GM12878 (cell line): ENCODE measurements around the gene KCNJ12. TPM values are rescaled to one million over a fixed set of nuclear protein-coding genes. Genes with fewer than 3 reads are reported as not detected.

Experiments used
- ATAC-seq: fragments of 200-7000 bp; cut with Tn5 transposase; 3 replicates; pipeline ENCODE4 v1.9.1; 2020; ENCODE audit warnings: mild to moderate bottlenecking, moderate library complexity
- BruUV-seq: library from RNA; stranded (reverse); fragments of 400-500 nt; replicated peaks from 2 replicates; lab custom pipeline; 2021; lab: Mats Ljungman, UMichigan
- CTCF ChIA-PET: fragments of 300-600 bp; sonication (Branson Sonifier 250); formaldehyde crosslinking; extraction: SDS; loops from one replicate; lab custom pipeline; 2021; ENCODE audit warnings: inconsistent platforms; lab: Yijun Ruan, JAX
- POLR2A ChIA-PET: fragments of 350-600 bp; formaldehyde crosslinking; extraction: SDS; loops from one replicate; lab custom pipeline; 2021; ENCODE audit warnings: inconsistent platforms; lab: Charles Lee
- RAD21 ChIA-PET: fragments of 300-600 bp; sonication (Branson Sonifier 250); formaldehyde crosslinking; loops from one replicate; lab custom pipeline; 2023; ENCODE audit warnings: antibody characterized with exemption; ENCODE audit not compliant: unreplicated experiment; lab: Charles Lee
- SMC1A ChIA-PET: fragments of 300-600 bp; sonication (Branson Sonifier 250); formaldehyde crosslinking; loops from one replicate; lab custom pipeline; 2023; ENCODE audit not compliant: unreplicated experiment, uncharacterized antibody; lab: Charles Lee
- DNase-seq: peaks from one replicate; pipeline ENCODE4 v3.0.0-alpha.2; 2011; ENCODE audit warnings: low read depth, low spot score
- FAIRE-seq: peaks from 3 replicates; lab custom pipeline; 2011; peaks lifted over from hg19 to GRCh38; lab: Jason Lieb, UNC
- H2AFZ ChIP-seq: 2 replicates; pipeline ENCODE4 v1.6.0; 2011; ENCODE audit warnings: low read depth, low read length, control low read depth; ENCODE audit not compliant: control insufficient read depth
- H3K27ac ChIP-seq: 2 replicates; pipeline ENCODE4 v1.5.1; 2011; ENCODE audit warnings: control low read depth; ENCODE audit not compliant: control insufficient read depth, insufficient read depth
- H3K27me3 ChIP-seq, 2 experiments: replicated peaks in 1 of 2; 2 replicates each; pipeline versions ENCODE4 v1.6.0 to v1.6.1; 2011; ENCODE audit warnings: low read length in 1 of 2; ENCODE audit not compliant: control insufficient read depth in 2 of 2, insufficient read depth in 2 of 2
- H3K36me3 ChIP-seq, 2 experiments: 2 replicates each; pipeline ENCODE4 v1.5.1; 2011; ENCODE audit warnings: low read length in 1 of 2; ENCODE audit not compliant: control insufficient read depth in 2 of 2, insufficient read depth in 2 of 2
- H3K4me1 ChIP-seq: 2 replicates; pipeline ENCODE4 v1.6.1; 2011; ENCODE audit warnings: mild to moderate bottlenecking, low read length, moderate library complexity, mixed read lengths; ENCODE audit not compliant: control insufficient read depth, insufficient read depth
- H3K4me2 ChIP-seq: 2 replicates; pipeline ENCODE4 v1.6.0; 2011; ENCODE audit warnings: control low read depth; ENCODE audit not compliant: control insufficient read depth, insufficient read depth
- H3K4me3 ChIP-seq: fragments of 200-600 bp; sonication (generic); 2 replicates; pipeline ENCODE4 v1.5.1; 2016
- H3K79me2 ChIP-seq: 2 replicates; pipeline ENCODE4 v1.6.0; 2011; ENCODE audit warnings: low read length; ENCODE audit not compliant: control insufficient read depth, insufficient read depth
- H3K9ac ChIP-seq: 2 replicates; pipeline ENCODE4 v1.8.0; 2011; ENCODE audit warnings: low read length, control low read depth, mixed read lengths; ENCODE audit not compliant: control insufficient read depth, insufficient read depth
- H3K9me3 ChIP-seq: replicated peaks from 3 replicates; pipeline ENCODE4 v1.5.1; 2011; ENCODE audit warnings: mild to moderate bottlenecking, low read length; ENCODE audit not compliant: control insufficient read depth, insufficient read depth
- H4K20me1 ChIP-seq: 2 replicates; pipeline ENCODE4 v1.6.0; 2011; ENCODE audit not compliant: control insufficient read depth, insufficient read depth
- BACH1 ChIP-seq: fragments of 450-650 bp; IDR thresholded peaks from 2 replicates; pipeline ENCODE4 v1.6.1; 2017; ENCODE audit warnings: mild to moderate bottlenecking, borderline replicate concordance
- CBX5 ChIP-seq: sonication (generic); IDR thresholded peaks from 2 replicates; pipeline ENCODE4 v1.6.1; 2016; ENCODE audit warnings: low read depth, moderate library complexity, mild to moderate bottlenecking, inconsistent platforms
- CEBPB ChIP-seq, 2 experiments: fragments of 150-350 bp in 1 of 2; IDR thresholded peaks; 2 replicates each; pipeline ENCODE4 v1.6.1; 2012 to 2014; ENCODE audit warnings: low read depth in 2 of 2, low read length in 2 of 2, borderline replicate concordance in 1 of 2, inconsistent platforms in 1 of 2
- CEBPZ ChIP-seq: fragments of 150-350 bp; IDR thresholded peaks from 2 replicates; pipeline ENCODE4 v1.6.1; 2016; ENCODE audit warnings: low read depth, low read length
- CHD2 ChIP-seq: IDR thresholded peaks from 2 replicates; pipeline ENCODE4 v1.6.1; 2011; ENCODE audit warnings: low read depth, low read length, improper control_type of control experiment, borderline replicate concordance
- EZH2 ChIP-seq: IDR thresholded peaks from 2 replicates; pipeline ENCODE4 v1.6.1; 2012; ENCODE audit warnings: low read depth, mild to moderate bottlenecking, control low read depth, inconsistent platforms, low read length, borderline replicate concordance; ENCODE audit not compliant: control insufficient read depth
- FOS ChIP-seq: IDR thresholded peaks from 3 replicates; pipeline ENCODE4 v1.6.1; 2011; ENCODE audit warnings: borderline replicate concordance; ENCODE audit not compliant: insufficient read length; ENCODE audit errors: extremely low read depth
- IRF5 ChIP-seq: fragments of 450-650 bp; IDR thresholded peaks from 2 replicates; pipeline ENCODE4 v1.6.1; 2017; ENCODE audit warnings: borderline replicate concordance
- MYC ChIP-seq: IDR thresholded peaks from 2 replicates; pipeline ENCODE4 v1.6.1; 2011; ENCODE audit warnings: mild to moderate bottlenecking, low read length, moderate library complexity, inconsistent platforms; ENCODE audit not compliant: insufficient read depth, insufficient replicate concordance, insufficient read length, severe bottlenecking
- NFYB ChIP-seq: IDR thresholded peaks from 2 replicates; pipeline ENCODE4 v1.6.1; 2011; ENCODE audit warnings: low read depth, mild to moderate bottlenecking, low read length, improper control_type of control experiment, moderate library complexity; ENCODE audit not compliant: insufficient read depth
- SP1 ChIP-seq: IDR thresholded peaks from one replicate; pipeline ENCODE4 v1.6.1; 2011; ENCODE audit warnings: low read depth, low read length
- ZBED1 ChIP-seq: IDR thresholded peaks from 2 replicates; pipeline ENCODE4 v1.6.1; 2016; ENCODE audit warnings: borderline replicate concordance
- ZBTB11 ChIP-seq: fragments of 450-650 bp; formaldehyde crosslinking; IDR thresholded peaks from 2 replicates; pipeline ENCODE4 v1.5.0; 2022; ENCODE audit warnings: mild to moderate bottlenecking, missing genetic modification characterization
- ZNF24 ChIP-seq: fragments of 450-650 bp; IDR thresholded peaks from 2 replicates; pipeline ENCODE4 v1.6.1; 2017; ENCODE audit warnings: antibody characterized with exemption, mild to moderate bottlenecking
- WGBS: methylation state at CpG from one replicate; pipeline ENCODE4 v1.1.6; 2016; ENCODE audit warnings: low lambda C conversion rate; ENCODE audit not compliant: insufficient replicate concordance, insufficient coverage; ENCODE audit errors: missing lambda C conversion rate; 5-methylcytosine and 5-hydroxymethylcytosine counted together
- in situ Hi-C: fragments of 300-500 bp; cut with MboI; formaldehyde crosslinking; loops from 9 replicates; pipeline ENCODE4 v1.14.3; 2018; ENCODE audit warnings: mixed read lengths
- intact Hi-C: fragments of 100-400 bp; cut with micrococcal nuclease; formaldehyde crosslinking; loops from one replicate; pipeline ENCODE4 v1.14.2; 2022; ENCODE audit not compliant: unreplicated experiment
- polyA plus RNA-seq, 11 experiments: library from polyadenylated mRNA; depleted of rRNA in 4 of 11; unstranded in 6 of 11; stranded (reverse) in 5 of 11; fragments of >200 nt; fragmentation: Nextera tagmentation in 4 of 11; fragmentation: Illumina TruSeq in 1 of 11; extraction: Ambion mirVana in 4 of 11; extraction: Trizol in 1 of 11; gene quantifications; 1 replicate in 1 of 11; 2 replicates in 10 of 11; pipeline versions ENCODE4 v1.2.1 to v1.2.3, GENCODE V29; 2011 to 2016; ENCODE audit warnings: inconsistent platforms in 2 of 11, missing spikeins in 2 of 11, low read depth in 1 of 11
- total RNA-seq, 4 experiments: library from RNA; depleted of rRNA in 3 of 4; stranded (reverse); fragments of >200 nt in 3 of 4; fragmentation: Illumina TruSeq in 1 of 4; extraction: Trizol in 1 of 4; gene quantifications; 2 replicates each; pipeline versions ENCODE4 v1.2.1 to v1.2.3, GENCODE V29; 2013 to 2021
- TF ChIP-seq, protein P1 (sequence below): fragments of 450-650 bp; IDR thresholded peaks from 2 replicates; pipeline ENCODE4 v1.6.1; 2016; ENCODE audit warnings: mild to moderate bottlenecking

KCNJ12 gene
- total and polyA plus RNA-seq, 10 of the 15 experiments (the other 5 are each of a cell fraction or from before 2014, with no cell fraction given), result 0.04 to 0.21 (median 0.09) TPM; not detected in 3

- no peak overlapping the region for H3K4me3 ChIP-seq
- no peaks in the 10 kb centered on the region for H3K79me2 ChIP-seq
- intact Hi-C loops, result no loop called here
- SMC1A ChIA-PET, result no interaction called here
- no peak overlapping the region for H3K4me2 ChIP-seq
- in situ Hi-C loops, result no loop called here
- CTCF ChIA-PET, result no interaction called here
- no peak overlapping the region for H2AFZ ChIP-seq
- BruUV-seq, result no TSS peak
- no peak overlapping the region for H3K9ac ChIP-seq
- ATAC-seq (no peak), DNase-seq (no peak), FAIRE-seq (no peak)
- no peak overlapping the region for H3K27ac ChIP-seq
- WGBS, result 5% methylated on average over 7 of the region's 7 CpGs
- H4K20me1 ChIP-seq, result no peaks in the 10 kb centered on the region
- H3K9me3 ChIP-seq, result no peaks in the 10 kb centered on the region
- no peaks in the 10 kb centered on the region for H3K36me3 ChIP-seq
- H3K27me3 ChIP-seq, result no peaks in the 10 kb centered on the region; a peak in 1 of 4 replicates
- H3K4me1 ChIP-seq, result no peaks in the 10 kb centered on the region
- RAD21 ChIA-PET, result no interaction called here
- POLR2A ChIA-PET, result no interaction called here
- TF ChIP-seq FOS (no peak), CEBPZ (no peak), SP1 (no peak), ZBTB11 (no peak), CBX5 (no peak), NFYB (no peak), CHD2 (no peak), ZBED1 (no peak), EZH2 (no peak), IRF5 (no peak), ZNF24 (no peak), MYC (no peak), BACH1 (no peak), CEBPB (IDR thresholded peaks at IDR 0.05; ENCODE audit: borderline replicate concordance in 1 of 2, low read depth in 2 of 2, low read length in 2 of 2) (no peak)
- TF ChIP-seq, protein P1, sequence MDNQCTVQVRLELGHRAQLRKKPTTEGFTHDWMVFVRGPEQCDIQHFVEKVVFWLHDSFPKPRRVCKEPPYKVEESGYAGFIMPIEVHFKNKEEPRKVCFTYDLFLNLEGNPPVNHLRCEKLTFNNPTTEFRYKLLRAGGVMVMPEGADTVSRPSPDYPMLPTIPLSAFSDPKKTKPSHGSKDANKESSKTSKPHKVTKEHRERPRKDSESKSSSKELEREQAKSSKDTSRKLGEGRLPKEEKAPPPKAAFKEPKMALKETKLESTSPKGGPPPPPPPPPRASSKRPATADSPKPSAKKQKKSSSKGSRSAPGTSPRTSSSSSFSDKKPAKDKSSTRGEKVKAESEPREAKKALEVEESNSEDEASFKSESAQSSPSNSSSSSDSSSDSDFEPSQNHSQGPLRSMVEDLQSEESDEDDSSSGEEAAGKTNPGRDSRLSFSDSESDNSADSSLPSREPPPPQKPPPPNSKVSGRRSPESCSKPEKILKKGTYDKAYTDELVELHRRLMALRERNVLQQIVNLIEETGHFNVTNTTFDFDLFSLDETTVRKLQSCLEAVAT, result no peak
These were observed 37.1 kb upstream of the KCNJ12 start for GRCh38 chr17:21339011-21339410.
